ENCODE data around the gene ALCAM.

- TF ChIP-seq, protein P1, sequence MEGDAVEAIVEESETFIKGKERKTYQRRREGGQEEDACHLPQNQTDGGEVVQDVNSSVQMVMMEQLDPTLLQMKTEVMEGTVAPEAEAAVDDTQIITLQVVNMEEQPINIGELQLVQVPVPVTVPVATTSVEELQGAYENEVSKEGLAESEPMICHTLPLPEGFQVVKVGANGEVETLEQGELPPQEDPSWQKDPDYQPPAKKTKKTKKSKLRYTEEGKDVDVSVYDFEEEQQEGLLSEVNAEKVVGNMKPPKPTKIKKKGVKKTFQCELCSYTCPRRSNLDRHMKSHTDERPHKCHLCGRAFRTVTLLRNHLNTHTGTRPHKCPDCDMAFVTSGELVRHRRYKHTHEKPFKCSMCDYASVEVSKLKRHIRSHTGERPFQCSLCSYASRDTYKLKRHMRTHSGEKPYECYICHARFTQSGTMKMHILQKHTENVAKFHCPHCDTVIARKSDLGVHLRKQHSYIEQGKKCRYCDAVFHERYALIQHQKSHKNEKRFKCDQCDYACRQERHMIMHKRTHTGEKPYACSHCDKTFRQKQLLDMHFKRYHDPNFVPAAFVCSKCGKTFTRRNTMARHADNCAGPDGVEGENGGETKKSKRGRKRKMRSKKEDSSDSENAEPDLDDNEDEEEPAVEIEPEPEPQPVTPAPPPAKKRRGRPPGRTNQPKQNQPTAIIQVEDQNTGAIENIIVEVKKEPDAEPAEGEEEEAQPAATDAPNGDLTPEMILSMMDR (conservative IDR thresholded peaks at IDR 0.05; ENCODE audit: low read length): no peak
- TF ChIP-seq EZH2phosphoT487 (IDR thresholded peaks at IDR 0.05; ENCODE audit: borderline replicate concordance, low read depth, low read length): no peak
Observed at GRCh38 chr3:105497386-105497785, 130.7 kb downstream of the ALCAM start.

Measured in OCI-LY7 (cell line).